ENCODE measurements around the gene SUCNR1. TPM values are rescaled to one million over a fixed set of nuclear protein-coding genes. Genes with fewer than 3 reads are reported as not detected.
A peak's percentile ranks its signal among the peaks of the same experiment; 100 is the strongest.

The SUCNR1 gene
- polyA plus RNA-seq, 1 donor from 2014 or later = not detected

- Histone ChIP-seq H3K4me2 (ENCODE audit: low read length) (no peak overlapping the region), H3K9me3 (ENCODE audit: low read length) (no peaks in the 10 kb centered on the region), H4K20me1 (ENCODE audit: insufficient read depth) (no peaks in the 10 kb centered on the region), H3K9ac (ENCODE audit: low read length) (no peak overlapping the region), H3K27me3 (ENCODE audit: insufficient read depth, low read depth, low read length) (no peaks in the 10 kb centered on the region), H3K27ac (ENCODE audit: low read length) (no peak overlapping the region), H3K79me2 (replicated peaks; ENCODE audit: insufficient read depth, low read length) (no peaks in the 10 kb centered on the region), H3F3A (ENCODE audit: insufficient read depth, low read length, poor library complexity, severe bottlenecking) (no peaks in the 10 kb centered on the region), H3K4me3 (ENCODE audit: low read length) (no peak overlapping the region), H2AFZ (ENCODE audit: low read depth, low read length) (no peak overlapping the region), H3K9me2 (ENCODE audit: insufficient read depth, low read length) (no peaks in the 10 kb centered on the region), H3K36me3 (ENCODE audit: insufficient read depth, low read length) (no peaks in the 10 kb centered on the region)
- no peak for TF ChIP-seq MXI1 (conservative IDR thresholded peaks at IDR 0.05; ENCODE audit: poor library complexity, severe bottlenecking)
- no peak for TF ChIP-seq EZH2 (IDR thresholded peaks at IDR 0.05; ENCODE audit: borderline replicate concordance, insufficient read depth, low read length, poor library complexity, severe bottlenecking)
- TF ChIP-seq TAF1 (IDR thresholded peaks at IDR 0.05; ENCODE audit: low read depth) = no peak
- TF ChIP-seq RAD21 (conservative IDR thresholded peaks at IDR 0.05) = no peak
- no peak for TF ChIP-seq CTCF (IDR thresholded peaks at IDR 0.05; ENCODE audit: poor library complexity, severe bottlenecking)
- TF ChIP-seq SMC3 (conservative IDR thresholded peaks at IDR 0.05; ENCODE audit: poor library complexity) = no peak
These were observed 8.9 kb upstream of the SUCNR1 start for GRCh38 chr3:151864423-151865101.

GRCh38 chr3:151866711-151867410, 6.6 kb upstream of the SUCNR1 start:
- H3K9me3 ChIP-seq (ENCODE audit: low read length) = no peaks in the 10 kb centered on the region
- H3K27me3 ChIP-seq (ENCODE audit: insufficient read depth, low read depth, low read length) = no peaks in the 10 kb centered on the region
- H3K4me2 ChIP-seq (ENCODE audit: low read length) = no peak overlapping the region
- H3F3A ChIP-seq (ENCODE audit: insufficient read depth, low read length, poor library complexity, severe bottlenecking) = no peaks in the 10 kb centered on the region
- no peaks in the 10 kb centered on the region for H3K79me2 ChIP-seq (replicated peaks; ENCODE audit: insufficient read depth, low read length)
- H3K9ac ChIP-seq (ENCODE audit: low read length) = no peak overlapping the region
- H2AFZ ChIP-seq (ENCODE audit: low read depth, low read length) = no peak overlapping the region
- no peaks in the 10 kb centered on the region for H3K36me3 ChIP-seq (ENCODE audit: insufficient read depth, low read length)
- no peak overlapping the region for H3K4me3 ChIP-seq (ENCODE audit: low read length)
- H4K20me1 ChIP-seq (ENCODE audit: insufficient read depth) = no peaks in the 10 kb centered on the region
- TF ChIP-seq MXI1 (conservative IDR thresholded peaks at IDR 0.05; ENCODE audit: poor library complexity, severe bottlenecking) (no peak), REST (IDR thresholded peaks at IDR 0.05; ENCODE audit: borderline replicate concordance) (peak; percentile 21)
- H3K27ac ChIP-seq (ENCODE audit: low read length) = no peak overlapping the region
- H3K9me2 ChIP-seq (ENCODE audit: insufficient read depth, low read length) = no peaks in the 10 kb centered on the region
